IMR-90 (cell line): ENCODE measurements around the gene RAD17. TPM values are rescaled to one million over a fixed set of nuclear protein-coding genes. Genes with fewer than 3 reads are reported as not detected.

Source experiments
- ATAC-seq: fragments of 200-7000 bp; cut with Tn5 transposase; 2 replicates; pipeline ENCODE4 v1.9.1; 2020; ENCODE audit warnings: low read depth, mild to moderate bottlenecking, moderate library complexity
- BruUV-seq: library from RNA; stranded (reverse); fragments of 400-500 nt; replicated peaks from 2 replicates; lab custom pipeline; 2021; lab: Mats Ljungman, UMichigan
- CTCF ChIA-PET: fragments of 300-600 bp; formaldehyde crosslinking; extraction: SDS; loops from one replicate; lab custom pipeline; 2021; ENCODE audit warnings: antibody characterized with exemption; lab: Yijun Ruan, JAX
- POLR2A ChIA-PET: fragments of 300-600 bp; sonication (Branson Sonifier 250); formaldehyde crosslinking; loops from one replicate; lab custom pipeline; 2022; ENCODE audit warnings: antibody characterized with exemption; ENCODE audit not compliant: unreplicated experiment; lab: Charles Lee
- DNase-seq: peaks from one replicate; pipeline ENCODE4 v3.0.0; 2013
- H2AFZ ChIP-seq: replicated peaks from 2 replicates; pipeline ENCODE3; 2013; ENCODE audit warnings: low read length, mild to moderate bottlenecking; ENCODE audit not compliant: poor library complexity
- H2AK5ac ChIP-seq: 2 replicates; pipeline ENCODE4 v1.6.1; 2013; ENCODE audit warnings: low read depth, low read length, inconsistent platforms
- H2AK9ac ChIP-seq: replicated peaks from 2 replicates; pipeline ENCODE3; 2013; ENCODE audit warnings: mild to moderate bottlenecking, low read depth, low read length, moderate library complexity; ENCODE audit not compliant: poor library complexity
- H2BK120ac ChIP-seq: 2 replicates; pipeline ENCODE4 v1.6.1; 2013; ENCODE audit warnings: low read depth, low read length, inconsistent platforms
- H2BK15ac ChIP-seq: 3 replicates; pipeline ENCODE4 v1.6.1; 2013; ENCODE audit warnings: low read depth, low read length, inconsistent platforms
- H2BK20ac ChIP-seq: 2 replicates; pipeline ENCODE4 v1.6.1; 2013; ENCODE audit warnings: low read depth, mild to moderate bottlenecking, inconsistent platforms, low read length, moderate library complexity
- H2BK5ac ChIP-seq: 2 replicates; pipeline ENCODE4 v1.6.1; 2013; ENCODE audit warnings: mild to moderate bottlenecking, low read depth, low read length, inconsistent platforms; ENCODE audit not compliant: poor library complexity, severe bottlenecking
- H3K14ac ChIP-seq: replicated peaks from 2 replicates; pipeline ENCODE4 v1.6.1; 2013; ENCODE audit warnings: low read depth, low read length, inconsistent platforms
- H3K18ac ChIP-seq: 2 replicates; pipeline ENCODE4 v1.6.1; 2013; ENCODE audit warnings: low read depth, low read length, control low read depth
- H3K23ac ChIP-seq: 2 replicates; pipeline ENCODE4 v1.6.1; 2013; ENCODE audit warnings: low read depth, low read length, inconsistent platforms
- H3K27ac ChIP-seq: 2 replicates; pipeline ENCODE4 v1.5.1; 2013; ENCODE audit warnings: mild to moderate bottlenecking, control low read depth, low read length; ENCODE audit not compliant: insufficient read depth
- H3K27me3 ChIP-seq: 2 replicates; pipeline ENCODE4 v1.6.1; 2013; ENCODE audit warnings: low read length; ENCODE audit not compliant: control insufficient read depth, insufficient read depth
- H3K36me3 ChIP-seq: 2 replicates; pipeline ENCODE4 v1.6.1; 2013; ENCODE audit warnings: low read length, mixed read lengths; ENCODE audit not compliant: control insufficient read depth, insufficient read depth
- H3K4ac ChIP-seq: 2 replicates; pipeline ENCODE4 v1.6.1; 2013; ENCODE audit warnings: low read depth, low read length, inconsistent platforms
- H3K4me1 ChIP-seq: 2 replicates; pipeline ENCODE4 v1.6.1; 2013; ENCODE audit warnings: low read length, mixed read lengths; ENCODE audit not compliant: control insufficient read depth, insufficient read depth
- H3K4me2 ChIP-seq: 2 replicates; pipeline ENCODE4 v1.6.1; 2013; ENCODE audit warnings: low read depth, mild to moderate bottlenecking, control low read depth, low read length, moderate library complexity
- H3K4me3 ChIP-seq: 2 replicates; pipeline ENCODE4 v1.5.1; 2013; ENCODE audit warnings: low read depth, mild to moderate bottlenecking, control low read depth, low read length, moderate library complexity; ENCODE audit not compliant: insufficient read depth
- H3K56ac ChIP-seq: 2 replicates; pipeline ENCODE4 v1.6.1; 2013; ENCODE audit warnings: low read length, inconsistent platforms; ENCODE audit not compliant: insufficient read depth; ENCODE audit errors: extremely low read depth
- H3K79me1 ChIP-seq, 2 experiments: 2 replicates each; pipeline ENCODE4 v1.6.1; 2013; ENCODE audit warnings: low read length in 2 of 2, inconsistent platforms in 1 of 2, low read depth in 1 of 2
- H3K9ac ChIP-seq: 2 replicates; pipeline ENCODE4 v1.6.1; 2013; ENCODE audit warnings: low read depth, low read length, control low read depth
- H3K9me1 ChIP-seq: 2 replicates; pipeline ENCODE4 v1.6.1; 2013; ENCODE audit warnings: low read length, inconsistent platforms; ENCODE audit not compliant: insufficient read depth
- H3K9me3 ChIP-seq: 2 replicates; pipeline ENCODE4 v1.6.1; 2013; ENCODE audit warnings: low read length; ENCODE audit not compliant: control insufficient read depth, insufficient read depth
- H4K20me1 ChIP-seq: 2 replicates; pipeline ENCODE4 v1.6.1; 2013; ENCODE audit warnings: low read length, inconsistent platforms; ENCODE audit not compliant: insufficient read depth
- H4K5ac ChIP-seq: 2 replicates; pipeline ENCODE4 v1.6.1; 2013; ENCODE audit warnings: mild to moderate bottlenecking, low read depth, low read length, control low read depth
- H4K8ac ChIP-seq, 2 experiments: 2 replicates each; pipeline ENCODE4 v1.6.1; 2013; ENCODE audit warnings: low read depth in 2 of 2, low read length in 2 of 2, control low read depth in 1 of 2, inconsistent platforms in 1 of 2
- H4K91ac ChIP-seq: 2 replicates; pipeline ENCODE4 v1.6.1; 2013; ENCODE audit warnings: low read depth, low read length, inconsistent platforms; ENCODE audit not compliant: insufficient read depth
- BHLHE40 ChIP-seq: fragments of 150-350 bp; IDR thresholded peaks from 2 replicates; pipeline ENCODE4 v1.6.1; 2016; ENCODE audit warnings: mild to moderate bottlenecking, low read depth, low read length
- CEBPB ChIP-seq: IDR thresholded peaks from 2 replicates; pipeline ENCODE4 v1.6.1; 2012; ENCODE audit warnings: low read depth, low read length, improper control_type of control experiment
- CHD1 ChIP-seq: IDR thresholded peaks from 2 replicates; pipeline ENCODE4 v1.6.1; 2012; ENCODE audit warnings: low read depth, low read length, improper control_type of control experiment
- CTCF ChIP-seq: conservative IDR thresholded peaks from 2 replicates; pipeline ENCODE4 v1.5.1; 2012; ENCODE audit warnings: mild to moderate bottlenecking, low read depth, low read length, improper control_type of control experiment
- ELK1 ChIP-seq: fragments of 150-350 bp; IDR thresholded peaks from 2 replicates; pipeline ENCODE4 v1.6.1; 2016; ENCODE audit warnings: low read depth, mild to moderate bottlenecking, low read length, moderate library complexity, borderline replicate concordance
- FOS ChIP-seq: fragments of 150-350 bp; IDR thresholded peaks from 2 replicates; pipeline ENCODE4 v1.6.1; 2016; ENCODE audit warnings: low read depth, low read length
- MAFK ChIP-seq: IDR thresholded peaks from 2 replicates; pipeline ENCODE4 v1.6.1; 2012; ENCODE audit warnings: low read depth, low read length, improper control_type of control experiment
- MXI1 ChIP-seq: IDR thresholded peaks from 2 replicates; pipeline ENCODE4 v1.6.1; 2012; ENCODE audit warnings: low read depth, mild to moderate bottlenecking, low read length, moderate library complexity, borderline replicate concordance
- NFE2L2 ChIP-seq: fragments of 150-350 bp; IDR thresholded peaks from 2 replicates; pipeline ENCODE4 v1.6.1; 2016; ENCODE audit warnings: low read depth, mild to moderate bottlenecking, low read length
- POLR2A ChIP-seq: IDR thresholded peaks from 2 replicates; pipeline ENCODE4 v1.6.1; 2012; ENCODE audit warnings: mild to moderate bottlenecking, low read depth, low read length
- RAD21 ChIP-seq: IDR thresholded peaks from 2 replicates; pipeline ENCODE4 v1.6.1; 2012; ENCODE audit warnings: low read length, improper control_type of control experiment
- RCOR1 ChIP-seq: IDR thresholded peaks from 2 replicates; pipeline ENCODE4 v1.6.1; 2012; ENCODE audit warnings: mild to moderate bottlenecking, low read length, improper control_type of control experiment; ENCODE audit not compliant: insufficient replicate concordance
- RFX5 ChIP-seq: IDR thresholded peaks from 2 replicates; pipeline ENCODE4 v1.8.0; 2012; ENCODE audit warnings: low read depth, mild to moderate bottlenecking, low read length, moderate library complexity
- SMC3 ChIP-seq: fragments of 150-350 bp; IDR thresholded peaks from 2 replicates; pipeline ENCODE4 v1.6.1; 2016; ENCODE audit warnings: low read depth, mild to moderate bottlenecking, antibody characterized with exemption, low read length, moderate library complexity
- USF2 ChIP-seq: fragments of 150-350 bp; IDR thresholded peaks from 2 replicates; pipeline ENCODE4 v1.6.1; 2017; ENCODE audit warnings: mild to moderate bottlenecking, antibody characterized with exemption, low read length, low read depth
- WGBS, 2 experiments: methylation state at CpG; one replicate each; pipeline versions ENCODE4 v1.1.5 to v1.1.7; 2013; ENCODE audit warnings: missing lambda C conversion rate in 2 of 2; ENCODE audit not compliant: insufficient read length in 1 of 2; ENCODE audit errors: extremely low coverage in 2 of 2; 5-methylcytosine and 5-hydroxymethylcytosine counted together
- dilution Hi-C: fragments of 300-500 bp; cut with HindIII; formaldehyde crosslinking; loops from one replicate; pipeline ENCODE4 v1.14.3; 2018; ENCODE audit warnings: low sequenced_read_pairs; ENCODE audit not compliant: unreplicated experiment
- in situ Hi-C: fragments of 300-500 bp; cut with MboI; formaldehyde crosslinking; loops from 3 replicates; pipeline ENCODE4 v1.14.3; 2019; ENCODE audit warnings: low sequenced_read_pairs, inconsistent platforms, mixed read lengths
- intact Hi-C: fragments of 100-400 bp; cut with micrococcal nuclease; formaldehyde crosslinking; loops from 2 replicates; pipeline ENCODE4 v1.10.0; 2022
- polyA plus RNA-seq, 3 experiments: library from polyadenylated mRNA; depleted of rRNA; stranded (reverse); fragments of >200 nt; gene quantifications; 2 replicates each; pipeline ENCODE4 v1.2.3, GENCODE V29; 2012; ENCODE audit warnings: low replicate concordance in 1 of 3
- total RNA-seq: library from RNA; depleted of rRNA; stranded (reverse); fragments of >200 nt; gene quantifications from 2 replicates; pipeline ENCODE4 v1.2.3, GENCODE V29; 2012

RAD17 gene
- total and polyA plus RNA-seq, 2 of the 4 experiments (the other 2 are of a cell fraction) = 10.9 to 11.4 TPM

DNA sequence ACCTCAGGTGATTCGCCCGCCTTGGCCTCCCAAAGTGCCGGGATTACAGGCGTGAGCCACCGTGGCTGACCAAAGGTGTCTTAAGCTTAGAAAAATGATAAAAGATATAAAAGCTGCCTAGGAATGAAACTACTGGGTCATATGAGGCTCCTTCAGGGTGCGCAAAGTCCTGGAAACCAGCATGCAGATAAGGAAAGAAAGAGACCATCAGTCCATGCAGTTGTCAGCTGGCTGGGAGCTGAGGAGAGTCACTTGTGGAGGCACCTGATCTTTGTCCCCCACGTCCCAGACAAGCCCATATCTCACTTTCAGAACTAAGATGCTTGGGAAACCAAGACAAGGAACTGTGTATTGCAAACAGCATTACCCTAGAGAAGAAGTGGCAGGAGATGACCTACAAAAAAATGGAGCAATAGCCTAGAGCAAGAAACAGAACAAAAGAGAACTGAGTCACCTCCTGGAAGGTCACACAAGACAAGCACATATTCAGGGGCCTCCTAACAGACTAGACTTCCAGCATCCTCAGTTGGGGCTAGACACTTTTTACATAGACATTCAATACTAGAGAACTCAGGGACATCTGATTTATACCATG is 34.2 kb upstream of the RAD17 start:
- DNase-seq = no peak
- intact Hi-C loops = loop anchor here (2.0 kb wide), 1 partner anchor 243 kb away; no protein-coding TSS in a partner anchor

More for the DNA sequence above, 34.2 kb upstream of the RAD17 start:
- H3K36me3 ChIP-seq = no peaks in the 10 kb centered on the region
- no peaks in the 10 kb centered on the region for H3K9me3 ChIP-seq
- H3K4ac ChIP-seq = no peak overlapping the region
- peaks cover 4% of the 10 kb centered on the region; the same call in 1 of the 2 replicates for H3K9me1 ChIP-seq
- no peak overlapping the region for H2AFZ ChIP-seq
- TF ChIP-seq CHD1 (no peak), BHLHE40 (no peak), USF2 (no peak), RFX5 (no peak), CEBPB (no peak), MXI1 (no peak), MAFK (no peak), SMC3 (no peak), RAD21 (no peak), NFE2L2 (no peak), CTCF (no peak), RCOR1 (no peak), FOS (no peak), ELK1 (no peak), POLR2A (no peak)
- no peak overlapping the region for H3K56ac ChIP-seq
- ChIA-PET CTCF (interaction anchor here (0.6 to 1.8 kb wide), 6 partner anchors 8 to 611 kb away, joined by 3 to 6 read pairs (median 4); partner anchors contain the start of gene SLC30A5), POLR2A (no interaction called here)
- no peak overlapping the region for H3K23ac ChIP-seq
- no peak overlapping the region for H2AK5ac ChIP-seq
- H4K20me1 ChIP-seq = no peaks in the 10 kb centered on the region
- H3K27ac ChIP-seq = no peak overlapping the region
- H3K79me1 ChIP-seq = peaks cover 0 to 3% of the 10 kb centered on the region in 2 experiments; a peak in 1 of 4 replicates
- no peak overlapping the region for H4K5ac ChIP-seq
- H3K9ac ChIP-seq = no peak overlapping the region
- no peaks in the 10 kb centered on the region for H3K27me3 ChIP-seq
- no peak overlapping the region for H2BK15ac ChIP-seq
- no peak overlapping the region for H3K4me2 ChIP-seq
- no peak overlapping the region for H3K14ac ChIP-seq
- H3K4me1 ChIP-seq = peaks cover 3% of the 10 kb centered on the region
- dilution Hi-C loops = no loop called here
- H3K4me3 ChIP-seq = no peak overlapping the region
- no peak overlapping the region for H3K18ac ChIP-seq
- no peak overlapping the region for H2BK20ac ChIP-seq
- in situ Hi-C loops = loop anchor here (10.0 kb wide), 1 partner anchor 221 kb away; no protein-coding TSS in a partner anchor
- H4K91ac ChIP-seq = no peak overlapping the region
- 90% methylated on average over 2 of the region's 7 CpGs; no CpG with 5 or more reads in 1 of the 2 experiments for WGBS, 2 experiments
- H2BK120ac ChIP-seq = no peak overlapping the region
- H2BK5ac ChIP-seq = no peak overlapping the region
- H4K8ac ChIP-seq = no peak overlapping the region
- ATAC-seq = no peak
- no TSS peak for BruUV-seq
- H2AK9ac ChIP-seq = no peak overlapping the region
